H9 (cell line): ENCODE measurements around the gene SPN. TPM values are rescaled to one million over a fixed set of nuclear protein-coding genes. Genes with fewer than 3 reads are reported as not detected.

Source experiments
- DNase-seq: peaks from one replicate; pipeline ENCODE4 v3.0.0-alpha.2; 2017
- H2AFZ ChIP-seq: one replicate; pipeline ENCODE4 v1.6.1; 2013; ENCODE audit warnings: mild to moderate bottlenecking, low read length, control low read depth, moderate library complexity
- H2AK5ac ChIP-seq: 2 replicates; pipeline ENCODE4 v1.6.1; 2013; ENCODE audit warnings: low read length, control low read depth, mixed read lengths; ENCODE audit not compliant: insufficient read length
- H2BK120ac ChIP-seq: one replicate; pipeline ENCODE4 v1.6.1; 2013; ENCODE audit warnings: low read depth, mild to moderate bottlenecking, low read length, control low read depth, inconsistent platforms; ENCODE audit not compliant: poor library complexity, severe bottlenecking
- H2BK12ac ChIP-seq: 2 replicates; pipeline ENCODE4 v1.6.1; 2013; ENCODE audit warnings: low read length, control low read depth, mixed read lengths, low read depth; ENCODE audit not compliant: insufficient read length
- H2BK15ac ChIP-seq: 2 replicates; pipeline ENCODE4 v1.6.1; 2013; ENCODE audit warnings: low read depth, low read length, control low read depth
- H2BK20ac ChIP-seq: one replicate; pipeline ENCODE4 v1.6.1; 2013; ENCODE audit warnings: low read depth, mild to moderate bottlenecking, low read length, control low read depth, inconsistent platforms; ENCODE audit not compliant: poor library complexity, severe bottlenecking
- H2BK5ac ChIP-seq: 2 replicates; pipeline ENCODE4 v1.6.1; 2013; ENCODE audit warnings: low read length, control low read depth, mixed read lengths; ENCODE audit not compliant: insufficient read length
- H3K14ac ChIP-seq: 2 replicates; pipeline ENCODE4 v1.6.1; 2013; ENCODE audit warnings: low read length, control low read depth; ENCODE audit not compliant: insufficient read depth
- H3K18ac ChIP-seq: 2 replicates; pipeline ENCODE4 v1.6.1; 2013; ENCODE audit warnings: low read depth, mild to moderate bottlenecking, mixed read lengths, low read length, control low read depth; ENCODE audit not compliant: insufficient read length
- H3K23ac ChIP-seq: 2 replicates; pipeline ENCODE4 v1.6.1; 2013; ENCODE audit warnings: low read length, control low read depth, mixed read lengths, low read depth; ENCODE audit not compliant: insufficient read length
- H3K23me2 ChIP-seq: 2 replicates; pipeline ENCODE4 v1.6.1; 2013; ENCODE audit warnings: low read depth, mild to moderate bottlenecking, mixed read lengths, low read length, control low read depth; ENCODE audit not compliant: insufficient read length, poor library complexity, severe bottlenecking
- H3K27ac ChIP-seq: 2 replicates; pipeline ENCODE4 v1.5.1; 2013; ENCODE audit warnings: low read length, control low read depth, mixed read lengths, low read depth; ENCODE audit not compliant: insufficient read length
- H3K27me3 ChIP-seq: 2 replicates; pipeline ENCODE4 v1.6.1; 2013; ENCODE audit warnings: low read length, control low read depth, inconsistent platforms; ENCODE audit not compliant: insufficient read depth
- H3K4ac ChIP-seq: 2 replicates; pipeline ENCODE4 v1.6.1; 2013; ENCODE audit warnings: low read depth, mild to moderate bottlenecking, control low read depth, inconsistent platforms, low read length, moderate library complexity
- H3K4me1 ChIP-seq: 2 replicates; pipeline ENCODE4 v1.6.1; 2013; ENCODE audit warnings: low read length, control low read depth, inconsistent platforms; ENCODE audit not compliant: insufficient read depth
- H3K4me2 ChIP-seq: 2 replicates; pipeline ENCODE4 v1.6.1; 2013; ENCODE audit warnings: low read length, control low read depth, mixed read lengths; ENCODE audit not compliant: insufficient read length, insufficient read depth
- H3K56ac ChIP-seq: 2 replicates; pipeline ENCODE4 v1.6.1; 2013; ENCODE audit warnings: low read depth, mild to moderate bottlenecking, mixed read lengths, low read length, control low read depth; ENCODE audit not compliant: insufficient read length
- H3K79me1 ChIP-seq: 2 replicates; pipeline ENCODE4 v1.6.1; 2013; ENCODE audit warnings: low read depth, mild to moderate bottlenecking, moderate library complexity, low read length, control low read depth, inconsistent platforms; ENCODE audit not compliant: insufficient read depth, poor library complexity, severe bottlenecking
- H3K79me2 ChIP-seq: 2 replicates; pipeline ENCODE4 v1.6.1; 2013; ENCODE audit warnings: low read length, control low read depth, inconsistent platforms; ENCODE audit not compliant: insufficient read depth
- H3K9ac ChIP-seq: 2 replicates; pipeline ENCODE4 v1.6.1; 2013; ENCODE audit warnings: low read length, control low read depth, mixed read lengths; ENCODE audit not compliant: insufficient read length; ENCODE audit errors: extremely low read depth
- H3K9me3 ChIP-seq: one replicate; pipeline ENCODE4 v1.6.1; 2013; ENCODE audit warnings: low read depth, low read length, inconsistent platforms; ENCODE audit not compliant: control insufficient read depth
- H3T11ph ChIP-seq: one replicate; pipeline ENCODE4 v1.6.1; 2013; ENCODE audit warnings: mild to moderate bottlenecking, low read length, control low read depth, inconsistent platforms
- H4K20me1 ChIP-seq: one replicate; pipeline ENCODE4 v1.6.1; 2013; ENCODE audit not compliant: control insufficient read depth, insufficient read length, insufficient read depth
- H4K5ac ChIP-seq: 2 replicates; pipeline ENCODE4 v1.6.1; 2013; ENCODE audit warnings: low read depth, mild to moderate bottlenecking, mixed read lengths, low read length, control low read depth; ENCODE audit not compliant: insufficient read length
- H4K8ac ChIP-seq: replicated peaks from 2 replicates; pipeline ENCODE4 v1.6.1; 2013; ENCODE audit warnings: low read length, control low read depth, mixed read lengths, low read depth; ENCODE audit not compliant: insufficient read length
- H4K91ac ChIP-seq: 2 replicates; pipeline ENCODE4 v1.6.1; 2013; ENCODE audit warnings: low read depth, mild to moderate bottlenecking, moderate library complexity, mixed read lengths, low read length, control low read depth; ENCODE audit not compliant: insufficient read length
- H3K27ac Mint-ChIP-seq, 3 experiments: 2 replicates in 2 of 3; 3 replicates in 1 of 3; pipeline ENCODE4 v1.8.0; 2020 to 2021; ENCODE audit warnings: mixed read lengths in 3 of 3, mild to moderate bottlenecking in 1 of 3, moderate library complexity in 1 of 3
- H3K27me3 Mint-ChIP-seq: 2 replicates; pipeline ENCODE4 v1.8.0; 2021; ENCODE audit warnings: low read depth, mild to moderate bottlenecking, moderate library complexity, mixed read lengths
- H3K36me3 Mint-ChIP-seq, 3 experiments: 2 replicates in 2 of 3; 3 replicates in 1 of 3; pipeline ENCODE4 v1.8.0; 2020 to 2021; ENCODE audit warnings: low read depth in 3 of 3, mixed read lengths in 3 of 3; ENCODE audit not compliant: insufficient read depth in 1 of 3
- H3K4me1 Mint-ChIP-seq, 2 experiments: 2 replicates each; pipeline ENCODE4 v1.8.0; 2020; ENCODE audit warnings: mixed read lengths in 2 of 2
- H3K4me3 Mint-ChIP-seq, 2 experiments: 2 replicates in 1 of 2; 3 replicates in 1 of 2; pipeline ENCODE4 v1.8.0; 2020 to 2021; ENCODE audit warnings: mild to moderate bottlenecking in 2 of 2, mixed read lengths in 2 of 2, moderate library complexity in 1 of 2
- H3K9me3 Mint-ChIP-seq, 2 experiments: 2 replicates in 1 of 2; 3 replicates in 1 of 2; pipeline ENCODE4 v1.8.0; 2020; ENCODE audit warnings: mild to moderate bottlenecking in 2 of 2, mixed read lengths in 2 of 2, moderate library complexity in 1 of 2
- WGBS: extraction: QIAGEN DNeasy Blood & Tissue Kit; methylation state at CpG from one replicate; pipeline ENCODE4 v1.1.7; 2013; ENCODE audit warnings: missing lambda C conversion rate, low lambda C conversion rate, mixed read lengths; ENCODE audit not compliant: insufficient read length; ENCODE audit errors: extremely low coverage; 5-methylcytosine and 5-hydroxymethylcytosine counted together
- total RNA-seq: library from RNA; stranded (reverse); gene quantifications from 2 replicates; pipeline ENCODE4 v1.2.1, GENCODE V29; 2021
- TF ChIP-seq, protein P1 (sequence below): fragments of 200-600 bp; sonication (generic); conservative IDR thresholded peaks from 3 replicates; pipeline ENCODE4 v1.8.0; 2021; ENCODE audit warnings: antibody characterized with exemption, mild to moderate bottlenecking

The SPN gene
- total RNA-seq, 1 experiment from 2014 or later: 0.77 TPM

DNA sequence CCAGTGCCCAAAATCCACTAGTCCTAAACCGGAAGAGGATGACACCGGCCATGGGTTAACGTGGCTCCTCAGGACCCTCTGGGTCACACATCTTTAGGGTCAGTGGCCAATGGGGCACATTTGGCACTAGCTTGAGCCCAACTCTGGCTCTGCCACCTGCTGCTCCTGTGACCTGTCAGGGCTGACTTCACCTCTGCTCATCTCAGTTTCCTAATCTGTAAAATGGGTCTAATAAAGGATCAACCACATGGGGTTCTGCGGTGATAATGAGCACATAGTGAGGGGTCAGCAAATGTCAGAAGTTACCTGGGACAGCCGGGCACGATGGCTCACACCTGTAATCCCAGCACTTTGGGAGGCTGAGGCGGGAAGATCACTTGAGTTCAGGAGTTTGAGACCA, 34.3 kb downstream of the SPN start:
- Histone ChIP-seq H3K18ac (no peak overlapping the region), H3K4ac (no peak overlapping the region), H4K20me1 (no peaks in the 10 kb centered on the region), H3K4me2 (no peak overlapping the region), H3K79me1 (no peaks in the 10 kb centered on the region), H2BK120ac (no peak overlapping the region), H2BK5ac (no peak overlapping the region), H3K79me2 (no peaks in the 10 kb centered on the region), H2BK20ac (no peak overlapping the region), H3K27me3 (no peaks in the 10 kb centered on the region), H3T11ph (no peak overlapping the region), H4K91ac (no peak overlapping the region), H3K56ac (no peak overlapping the region), H4K8ac (no peak overlapping the region), H3K14ac (no peak overlapping the region), H2AFZ (no peak overlapping the region), H3K23me2 (no peaks in the 10 kb centered on the region), H2AK5ac (no peak overlapping the region), H2BK15ac (no peak overlapping the region), H3K23ac (no peak overlapping the region), H2BK12ac (no peak overlapping the region), H3K4me1 (no peaks in the 10 kb centered on the region; the same call in 1 of the 2 replicates), H3K9ac (no peak overlapping the region), H3K9me3 (no peaks in the 10 kb centered on the region), H4K5ac (no peak overlapping the region), H3K27ac (no peak overlapping the region)
- no peak overlapping the region for H3K4me3 Mint-ChIP-seq
- peaks cover 24 to 25% of the 10 kb centered on the region in 2 experiments for H3K4me1 Mint-ChIP-seq
- no peak for DNase-seq
- no peak overlapping the region for H3K27ac Mint-ChIP-seq
- H3K36me3 Mint-ChIP-seq: peaks cover 28 to 36% (median 34%) of the 10 kb centered on the region in 3 experiments
- peaks cover 6 to 13% of the 10 kb centered on the region in 2 experiments for H3K9me3 Mint-ChIP-seq
- H3K27me3 Mint-ChIP-seq: no peaks in the 10 kb centered on the region
- WGBS: no CpG with 5 or more reads among the region's 7 CpGs
- TF ChIP-seq, protein P1, sequence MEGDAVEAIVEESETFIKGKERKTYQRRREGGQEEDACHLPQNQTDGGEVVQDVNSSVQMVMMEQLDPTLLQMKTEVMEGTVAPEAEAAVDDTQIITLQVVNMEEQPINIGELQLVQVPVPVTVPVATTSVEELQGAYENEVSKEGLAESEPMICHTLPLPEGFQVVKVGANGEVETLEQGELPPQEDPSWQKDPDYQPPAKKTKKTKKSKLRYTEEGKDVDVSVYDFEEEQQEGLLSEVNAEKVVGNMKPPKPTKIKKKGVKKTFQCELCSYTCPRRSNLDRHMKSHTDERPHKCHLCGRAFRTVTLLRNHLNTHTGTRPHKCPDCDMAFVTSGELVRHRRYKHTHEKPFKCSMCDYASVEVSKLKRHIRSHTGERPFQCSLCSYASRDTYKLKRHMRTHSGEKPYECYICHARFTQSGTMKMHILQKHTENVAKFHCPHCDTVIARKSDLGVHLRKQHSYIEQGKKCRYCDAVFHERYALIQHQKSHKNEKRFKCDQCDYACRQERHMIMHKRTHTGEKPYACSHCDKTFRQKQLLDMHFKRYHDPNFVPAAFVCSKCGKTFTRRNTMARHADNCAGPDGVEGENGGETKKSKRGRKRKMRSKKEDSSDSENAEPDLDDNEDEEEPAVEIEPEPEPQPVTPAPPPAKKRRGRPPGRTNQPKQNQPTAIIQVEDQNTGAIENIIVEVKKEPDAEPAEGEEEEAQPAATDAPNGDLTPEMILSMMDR: no peak
